ENCODE results near the gene CCDC68. TPM values are rescaled to one million over a fixed set of nuclear protein-coding genes. Genes with fewer than 3 reads are reported as not detected.

CCDC68 gene
- total RNA-seq, 1 donor from 2014 or later: 5.1 TPM

DNA sequence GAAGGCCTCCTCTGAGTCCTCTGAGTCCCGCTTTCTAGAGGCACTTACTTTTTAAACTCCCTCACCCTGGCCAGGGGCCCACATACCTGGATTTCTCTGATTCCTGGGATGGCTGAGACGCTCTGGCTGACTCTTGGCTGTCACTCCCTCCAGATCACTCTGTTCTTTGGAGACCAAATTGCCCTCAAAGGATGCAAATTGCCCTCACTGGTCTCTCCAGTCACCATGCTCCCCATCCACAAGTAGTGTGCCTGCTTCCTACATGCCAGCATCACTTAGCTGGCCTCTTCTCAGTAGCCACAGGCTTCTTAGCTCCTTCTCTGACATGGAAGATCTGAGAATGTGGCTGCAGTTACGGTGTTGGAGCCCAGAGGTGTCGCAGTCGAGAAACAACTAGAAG, 41.3 kb upstream of the CCDC68 start:
- intact Hi-C loops (cut with micrococcal nuclease): no loop called here

DNA sequence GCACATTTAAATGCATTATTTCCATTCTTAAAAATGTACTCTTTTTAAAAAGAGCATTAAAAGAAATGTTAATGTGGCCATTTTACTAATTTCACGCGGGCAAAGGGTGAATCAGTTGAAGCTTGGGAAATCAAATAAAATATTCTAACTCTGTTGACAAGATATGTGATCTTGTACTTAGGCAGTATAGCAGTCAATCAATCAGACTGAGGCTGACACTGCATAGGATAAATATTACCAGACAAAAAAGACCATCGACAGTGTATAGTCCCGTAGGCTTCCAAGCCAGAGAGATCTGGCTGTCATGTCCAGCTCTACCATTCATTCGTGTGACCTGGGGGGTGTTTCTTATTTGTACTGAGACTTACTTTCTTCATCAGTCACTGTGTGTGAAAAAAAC, 39.8 kb upstream of the CCDC68 start:
- no peak for DNase-seq

More for the DNA sequence above, 41.3 kb upstream of the CCDC68 start:
- DNase-seq: no peak
- TF ChIP-seq, protein P1, sequence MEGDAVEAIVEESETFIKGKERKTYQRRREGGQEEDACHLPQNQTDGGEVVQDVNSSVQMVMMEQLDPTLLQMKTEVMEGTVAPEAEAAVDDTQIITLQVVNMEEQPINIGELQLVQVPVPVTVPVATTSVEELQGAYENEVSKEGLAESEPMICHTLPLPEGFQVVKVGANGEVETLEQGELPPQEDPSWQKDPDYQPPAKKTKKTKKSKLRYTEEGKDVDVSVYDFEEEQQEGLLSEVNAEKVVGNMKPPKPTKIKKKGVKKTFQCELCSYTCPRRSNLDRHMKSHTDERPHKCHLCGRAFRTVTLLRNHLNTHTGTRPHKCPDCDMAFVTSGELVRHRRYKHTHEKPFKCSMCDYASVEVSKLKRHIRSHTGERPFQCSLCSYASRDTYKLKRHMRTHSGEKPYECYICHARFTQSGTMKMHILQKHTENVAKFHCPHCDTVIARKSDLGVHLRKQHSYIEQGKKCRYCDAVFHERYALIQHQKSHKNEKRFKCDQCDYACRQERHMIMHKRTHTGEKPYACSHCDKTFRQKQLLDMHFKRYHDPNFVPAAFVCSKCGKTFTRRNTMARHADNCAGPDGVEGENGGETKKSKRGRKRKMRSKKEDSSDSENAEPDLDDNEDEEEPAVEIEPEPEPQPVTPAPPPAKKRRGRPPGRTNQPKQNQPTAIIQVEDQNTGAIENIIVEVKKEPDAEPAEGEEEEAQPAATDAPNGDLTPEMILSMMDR (IDR thresholded peaks at IDR 0.05; ENCODE audit: borderline replicate concordance): no peak
- Histone ChIP-seq H3K36me3 (no peaks in the 10 kb centered on the region), H3K27me3 (ENCODE audit: low read depth) (no peaks in the 10 kb centered on the region), H3K9me3 (replicated peaks) (no peaks in the 10 kb centered on the region), H3K4me1 (no peaks in the 10 kb centered on the region), H3K4me3 (no peak overlapping the region), H3K27ac (replicated peaks) (no peak overlapping the region)

DNA sequence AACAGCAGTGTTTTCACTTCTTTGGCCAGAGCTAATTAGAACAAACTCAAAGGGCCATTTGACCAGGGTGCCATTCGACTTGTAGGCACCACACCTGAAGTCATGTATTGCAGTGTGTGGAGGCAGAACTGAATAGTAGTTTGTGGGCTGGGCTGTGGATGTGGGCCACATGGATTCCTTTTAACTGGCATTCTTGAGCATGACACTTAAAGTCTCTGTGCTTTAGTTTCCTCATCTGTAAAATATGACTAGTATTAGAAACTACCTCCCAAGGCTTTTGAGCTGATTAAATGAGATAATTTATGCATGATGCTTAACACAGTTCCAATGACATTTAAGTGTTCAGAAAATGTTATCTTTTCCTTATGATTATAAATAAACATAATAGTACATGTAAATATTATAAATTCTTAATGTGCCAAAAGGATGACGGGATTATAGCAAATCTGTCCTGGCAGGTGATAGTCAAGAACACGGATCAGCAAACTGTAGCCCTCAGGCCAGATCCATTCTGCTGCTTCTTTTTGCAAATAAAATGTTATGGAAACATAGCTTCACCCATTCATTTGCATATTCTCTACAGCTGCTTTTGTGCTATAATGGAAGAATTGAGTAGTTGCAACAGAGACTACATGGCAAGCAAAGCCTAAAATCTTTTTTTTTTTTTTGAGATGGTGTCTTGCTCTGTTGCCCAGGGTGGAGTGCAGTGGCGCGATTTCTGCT, 36.3 kb upstream of the CCDC68 start:
- H3K4me1 ChIP-seq: no peaks in the 10 kb centered on the region
- H3K9me3 ChIP-seq (replicated peaks): no peaks in the 10 kb centered on the region
- no peak for DNase-seq
- intact Hi-C loops (cut with micrococcal nuclease): no loop called here
- no peak overlapping the region for H3K4me3 ChIP-seq
- H3K27ac ChIP-seq (replicated peaks): no peak overlapping the region
- H3K36me3 ChIP-seq: no peaks in the 10 kb centered on the region
- no peaks in the 10 kb centered on the region for H3K27me3 ChIP-seq (ENCODE audit: low read depth)
- TF ChIP-seq, protein P1 (IDR thresholded peaks at IDR 0.05; ENCODE audit: borderline replicate concordance): no peak

More for the DNA sequence above, 39.8 kb upstream of the CCDC68 start:
- Histone ChIP-seq H3K9me3 (replicated peaks) (no peaks in the 10 kb centered on the region), H3K4me1 (no peaks in the 10 kb centered on the region), H3K27me3 (ENCODE audit: low read depth) (no peaks in the 10 kb centered on the region), H3K4me3 (no peak overlapping the region), H3K36me3 (no peaks in the 10 kb centered on the region), H3K27ac (replicated peaks) (no peak overlapping the region)
- intact Hi-C loops (cut with micrococcal nuclease): no loop called here
- TF ChIP-seq, protein P1 (IDR thresholded peaks at IDR 0.05; ENCODE audit: borderline replicate concordance): no peak

DNA sequence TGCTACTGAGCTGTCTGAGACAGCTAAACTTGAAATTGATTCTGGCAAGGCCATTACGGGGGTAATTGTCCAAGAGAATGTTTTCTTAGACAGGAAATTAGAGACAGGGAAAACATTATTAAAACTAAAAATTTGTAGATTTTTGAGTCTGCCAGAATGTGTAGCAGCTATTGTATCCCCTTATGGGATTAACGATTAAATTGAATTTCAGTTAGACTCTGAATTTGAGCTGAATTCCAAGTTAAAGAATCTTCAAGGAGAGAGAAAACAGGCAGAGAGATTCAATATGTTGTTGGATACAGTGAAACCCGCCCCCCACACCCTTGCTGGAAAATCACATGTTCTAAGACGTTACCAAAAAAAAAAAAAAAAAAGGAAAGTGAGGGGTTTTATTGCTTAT, 32.7 kb upstream of the CCDC68 start:
- intact Hi-C loops (cut with micrococcal nuclease): no loop called here

DNA sequence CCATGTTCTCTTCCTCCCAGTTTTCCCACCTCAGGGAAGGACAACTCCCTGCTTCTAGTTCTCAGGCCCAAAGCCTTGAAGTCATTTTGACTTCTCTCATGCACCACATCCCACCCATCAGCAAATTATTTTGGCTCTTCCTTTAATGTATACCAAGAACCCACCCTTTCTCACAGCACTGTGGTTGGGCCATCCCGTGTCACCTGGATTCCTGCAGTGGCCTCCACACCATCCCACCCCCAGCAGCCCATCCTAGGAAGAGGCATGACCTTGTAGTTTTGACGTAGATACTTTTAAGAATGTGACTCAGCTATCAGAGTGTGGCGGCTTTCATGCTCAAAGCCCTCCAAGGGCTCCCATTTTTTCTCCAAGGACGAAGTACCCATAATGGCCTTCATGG, 25.6 kb upstream of the CCDC68 start:
- Histone ChIP-seq H3K4me3 (no peak overlapping the region), H3K27me3 (ENCODE audit: low read depth) (no peaks in the 10 kb centered on the region), H3K27ac (replicated peaks) (no peak overlapping the region), H3K4me1 (no peaks in the 10 kb centered on the region), H3K36me3 (no peaks in the 10 kb centered on the region), H3K9me3 (replicated peaks) (no peaks in the 10 kb centered on the region)
- TF ChIP-seq, protein P1 (IDR thresholded peaks at IDR 0.05; ENCODE audit: borderline replicate concordance): no peak
- intact Hi-C loops (cut with micrococcal nuclease): loop anchor here (10.0 kb wide), 2 partner anchors 60 to 300 kb away; no protein-coding TSS in a partner anchor
- DNase-seq: no peak

More for the DNA sequence above, 32.7 kb upstream of the CCDC68 start:
- no peaks in the 10 kb centered on the region for H3K4me1 ChIP-seq
- H3K9me3 ChIP-seq (replicated peaks): no peaks in the 10 kb centered on the region
- no peaks in the 10 kb centered on the region for H3K27me3 ChIP-seq (ENCODE audit: low read depth)
- TF ChIP-seq, protein P1 (IDR thresholded peaks at IDR 0.05; ENCODE audit: borderline replicate concordance): no peak
- no peak overlapping the region for H3K4me3 ChIP-seq
- no peak for DNase-seq
- H3K36me3 ChIP-seq: no peaks in the 10 kb centered on the region
- H3K27ac ChIP-seq (replicated peaks): no peak overlapping the region

Data from left ventricle myocardium inferior (tissue), 1 donor.